ENCODE data around the gene LHFPL5.

GRCh38 chr6:35765739-35766138 is 39.4 kb upstream of the LHFPL5 start:
- TF ChIP-seq CTCF (IDR thresholded peaks at IDR 0.05; ENCODE audit: low read depth, low read length) (no peak), EZH2phosphoT487 (IDR thresholded peaks at IDR 0.05; ENCODE audit: low read depth) (no peak)
